ENCODE results near the gene RNF150. TPM values are rescaled to one million over a fixed set of nuclear protein-coding genes. Genes with fewer than 3 reads are reported as not detected.

The RNF150 gene
- polyA plus RNA-seq, 1 donor: 9.0 TPM

DNA sequence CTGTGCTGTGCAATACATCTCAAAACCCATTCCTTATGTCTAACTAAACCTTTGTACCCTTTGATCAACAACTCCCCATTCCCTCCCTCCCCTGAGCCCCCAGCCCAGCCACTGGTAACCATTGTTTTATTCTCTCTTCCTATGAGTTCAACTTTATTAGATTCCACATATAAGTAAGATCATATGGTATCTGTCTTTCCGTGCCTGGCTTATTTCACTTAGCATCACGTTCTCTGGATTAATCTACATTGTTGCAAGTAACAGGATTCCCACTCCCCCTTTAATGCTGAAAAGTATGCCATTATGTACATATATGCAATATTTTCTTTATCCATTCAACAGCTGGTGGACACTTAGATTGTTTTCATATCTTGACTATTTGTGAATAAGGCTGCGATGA is 119.4 kb downstream of the RNF150 start:
- Histone ChIP-seq H3K4me3 (ENCODE audit: low read length) (no peak overlapping the region), H3K9me3 (ENCODE audit: control insufficient read depth, low read depth, low read length) (no peaks in the 10 kb centered on the region), H3K27me3 (ENCODE audit: control insufficient read depth, insufficient read depth, low read length) (no peaks in the 10 kb centered on the region), H3K36me3 (ENCODE audit: control insufficient read depth, insufficient read depth, low read length) (no peaks in the 10 kb centered on the region), H3K4me1 (ENCODE audit: control insufficient read depth, insufficient read depth, low read length) (no peaks in the 10 kb centered on the region), H3K27ac (ENCODE audit: low read length) (no peak overlapping the region)
- 57% methylated on average over 3 of the region's 3 CpGs for whole genome bisulfite sequencing (ENCODE audit: insufficient coverage, low lambda C conversion rate)
- DNase-seq: no peak

DNA sequence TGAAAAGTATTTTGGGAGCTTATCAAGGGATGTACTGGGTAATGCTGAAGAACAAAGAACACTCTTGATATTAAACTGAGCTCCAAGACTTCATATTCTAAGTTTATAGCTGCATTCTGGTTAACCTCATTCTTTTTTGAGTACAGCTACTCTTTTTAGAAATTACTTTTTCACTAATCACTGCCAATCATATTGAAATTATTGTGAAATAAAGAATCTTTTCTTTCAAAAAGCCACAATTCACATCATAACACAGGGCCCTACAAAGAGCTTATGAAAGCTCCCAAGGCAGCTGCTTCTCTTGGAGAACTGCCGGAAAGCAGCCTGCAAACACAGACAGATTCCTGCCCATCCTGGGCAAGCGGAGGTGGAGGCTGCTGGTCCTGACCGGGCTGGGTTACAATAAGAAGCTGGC is 121.4 kb downstream of the RNF150 start:
- Histone ChIP-seq H3K27ac (ENCODE audit: low read length) (no peak overlapping the region), H3K27me3 (ENCODE audit: control insufficient read depth, insufficient read depth, low read length) (no peaks in the 10 kb centered on the region), H3K4me1 (ENCODE audit: control insufficient read depth, insufficient read depth, low read length) (no peaks in the 10 kb centered on the region), H3K36me3 (ENCODE audit: control insufficient read depth, insufficient read depth, low read length) (no peaks in the 10 kb centered on the region), H3K4me3 (ENCODE audit: low read length) (no peak overlapping the region), H3K9me3 (ENCODE audit: control insufficient read depth, low read depth, low read length) (no peaks in the 10 kb centered on the region)
- no CpG with 5 or more reads among the region's 3 CpGs for WGBS (ENCODE audit: insufficient coverage, low lambda C conversion rate)
- no peak for DNase-seq

DNA sequence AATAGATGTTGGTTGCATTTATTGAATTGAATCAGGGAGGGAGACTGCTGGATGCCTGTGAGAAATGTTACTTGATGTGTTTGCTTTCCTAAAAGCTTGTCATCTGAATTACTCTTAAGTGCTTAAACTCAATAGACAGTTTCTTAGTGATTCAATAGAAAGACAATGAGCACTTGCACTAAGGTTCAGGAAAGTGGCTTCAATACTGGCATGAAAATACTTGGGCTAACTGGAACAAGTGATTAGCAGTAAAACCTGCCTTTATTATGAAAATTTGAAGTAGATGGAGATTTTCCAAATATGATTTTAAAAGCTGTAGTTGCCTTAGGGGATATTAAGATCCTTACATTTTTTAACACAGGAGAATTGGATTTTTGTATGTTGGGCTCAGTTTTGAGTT is 123.3 kb downstream of the RNF150 start:
- no peaks in the 10 kb centered on the region for H3K27me3 ChIP-seq (ENCODE audit: control insufficient read depth, insufficient read depth, low read length)
- no peaks in the 10 kb centered on the region for H3K4me1 ChIP-seq (ENCODE audit: control insufficient read depth, insufficient read depth, low read length)
- no peak overlapping the region for H3K27ac ChIP-seq (ENCODE audit: low read length)
- no peaks in the 10 kb centered on the region for H3K36me3 ChIP-seq (ENCODE audit: control insufficient read depth, insufficient read depth, low read length)
- no peak overlapping the region for H3K4me3 ChIP-seq (ENCODE audit: low read length)
- DNase-seq: no peak
- H3K9me3 ChIP-seq (ENCODE audit: control insufficient read depth, low read depth, low read length): no peaks in the 10 kb centered on the region

DNA sequence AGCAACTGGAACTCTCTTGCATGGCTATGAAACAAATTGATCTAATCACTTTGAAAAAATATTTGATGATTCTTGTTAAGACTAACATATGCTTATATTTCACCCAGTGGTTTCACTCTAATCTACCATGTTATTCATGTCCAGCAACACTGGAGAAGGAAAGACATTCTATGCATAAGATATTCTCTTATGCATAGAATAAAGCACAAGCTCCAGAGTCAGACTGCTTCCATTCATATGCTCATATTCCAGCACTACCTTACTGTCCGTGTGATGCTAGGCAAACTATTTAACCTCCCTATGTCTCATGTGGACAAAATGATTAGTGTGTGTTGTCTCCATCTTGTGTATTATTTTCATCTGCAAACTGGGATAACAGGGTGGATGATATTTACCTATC is 124.1 kb downstream of the RNF150 start:
- no peaks in the 10 kb centered on the region for H3K27me3 ChIP-seq (ENCODE audit: control insufficient read depth, insufficient read depth, low read length)
- WGBS (ENCODE audit: insufficient coverage, low lambda C conversion rate): no CpG with 5 or more reads among the region's 1 CpG
- no peaks in the 10 kb centered on the region for H3K9me3 ChIP-seq (ENCODE audit: control insufficient read depth, low read depth, low read length)
- no peak overlapping the region for H3K4me3 ChIP-seq (ENCODE audit: low read length)
- no peaks in the 10 kb centered on the region for H3K4me1 ChIP-seq (ENCODE audit: control insufficient read depth, insufficient read depth, low read length)
- H3K36me3 ChIP-seq (ENCODE audit: control insufficient read depth, insufficient read depth, low read length): no peaks in the 10 kb centered on the region
- DNase-seq: no peak
- no peak overlapping the region for H3K27ac ChIP-seq (ENCODE audit: low read length)

DNA sequence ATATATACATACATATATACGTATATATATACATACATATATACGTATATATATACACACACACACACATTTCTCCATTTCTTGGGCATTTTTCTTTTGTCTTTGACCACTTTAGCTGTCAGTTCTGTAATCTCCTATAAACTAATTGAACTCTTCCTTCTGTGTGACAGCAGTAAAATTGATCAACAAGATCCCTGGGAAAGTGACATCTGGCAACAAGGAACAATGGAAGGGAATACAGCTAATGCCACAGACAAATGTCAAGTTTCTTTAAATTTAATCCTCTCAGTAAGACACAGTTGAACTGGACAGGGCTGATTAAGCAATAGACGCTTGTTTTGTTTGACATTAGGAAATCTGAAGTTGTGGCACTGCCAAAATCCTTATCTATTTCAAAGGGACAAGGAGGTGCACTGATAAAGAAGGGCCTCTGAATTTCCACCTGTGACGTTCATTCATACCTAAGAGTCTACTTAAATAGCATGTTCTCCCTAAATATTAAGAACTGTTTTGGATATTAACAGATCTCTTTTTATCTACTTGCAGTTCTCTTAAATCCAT is 126.9 kb downstream of the RNF150 start:
- no peaks in the 10 kb centered on the region for H3K4me1 ChIP-seq (ENCODE audit: control insufficient read depth, insufficient read depth, low read length)
- H3K36me3 ChIP-seq (ENCODE audit: control insufficient read depth, insufficient read depth, low read length): no peaks in the 10 kb centered on the region
- H3K9me3 ChIP-seq (ENCODE audit: control insufficient read depth, low read depth, low read length): no peaks in the 10 kb centered on the region
- H3K27me3 ChIP-seq (ENCODE audit: control insufficient read depth, insufficient read depth, low read length): no peaks in the 10 kb centered on the region
- no peak overlapping the region for H3K27ac ChIP-seq (ENCODE audit: low read length)
- WGBS (ENCODE audit: insufficient coverage, low lambda C conversion rate): no CpG with 5 or more reads among the region's 4 CpGs
- DNase-seq: no peak
- no peak overlapping the region for H3K4me3 ChIP-seq (ENCODE audit: low read length)

DNA sequence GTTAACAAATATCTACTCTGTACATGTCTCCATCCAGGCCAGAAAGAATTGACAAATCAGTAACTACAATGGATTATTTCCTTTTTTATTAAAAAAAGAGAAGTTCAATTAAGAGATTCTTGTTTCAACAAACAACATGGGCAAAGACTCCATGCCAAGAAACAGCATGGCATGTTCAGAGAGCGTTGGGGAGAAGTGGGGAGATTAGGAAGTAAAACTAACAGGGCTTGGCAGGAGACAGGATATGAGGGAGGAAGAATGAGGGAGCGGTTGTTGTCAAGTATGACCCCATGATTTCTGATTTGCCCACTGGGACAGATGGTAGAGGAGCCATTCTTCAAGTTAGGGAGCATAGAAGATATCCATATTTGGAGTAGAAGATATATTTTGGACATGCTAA is 128.4 kb downstream of the RNF150 start:
- no peaks in the 10 kb centered on the region for H3K36me3 ChIP-seq (ENCODE audit: control insufficient read depth, insufficient read depth, low read length)
- no peak overlapping the region for H3K4me3 ChIP-seq (ENCODE audit: low read length)
- no peaks in the 10 kb centered on the region for H3K4me1 ChIP-seq (ENCODE audit: control insufficient read depth, insufficient read depth, low read length)
- H3K9me3 ChIP-seq (ENCODE audit: control insufficient read depth, low read depth, low read length): no peaks in the 10 kb centered on the region
- H3K27me3 ChIP-seq (ENCODE audit: control insufficient read depth, insufficient read depth, low read length): no peaks in the 10 kb centered on the region
- WGBS (ENCODE audit: insufficient coverage, low lambda C conversion rate): 89% methylated on average over 2 of the region's 2 CpGs
- no peak for DNase-seq
- H3K27ac ChIP-seq (ENCODE audit: low read length): no peak overlapping the region

DNA sequence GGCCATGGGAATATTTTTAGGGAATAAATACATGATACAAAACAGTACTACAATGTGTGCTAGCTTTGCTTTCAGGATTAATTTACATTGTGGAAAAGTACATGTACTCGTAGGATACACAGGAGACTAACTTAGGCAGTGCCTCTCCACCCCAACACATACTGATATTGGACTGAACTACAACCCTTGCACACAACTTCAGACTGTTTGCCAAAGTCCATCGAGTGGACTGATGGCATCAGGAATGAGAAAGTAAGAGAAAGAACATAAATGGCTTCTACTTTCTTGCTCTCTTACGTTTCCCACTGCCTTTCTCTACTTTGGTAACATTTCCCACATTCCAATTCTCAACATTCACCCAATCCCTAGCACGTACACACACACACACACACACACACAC is 130.1 kb downstream of the RNF150 start:
- Histone ChIP-seq H3K9me3 (ENCODE audit: control insufficient read depth, low read depth, low read length) (no peaks in the 10 kb centered on the region), H3K36me3 (ENCODE audit: control insufficient read depth, insufficient read depth, low read length) (no peaks in the 10 kb centered on the region), H3K4me3 (ENCODE audit: low read length) (no peak overlapping the region), H3K27ac (ENCODE audit: low read length) (no peak overlapping the region), H3K4me1 (ENCODE audit: control insufficient read depth, insufficient read depth, low read length) (no peaks in the 10 kb centered on the region), H3K27me3 (ENCODE audit: control insufficient read depth, insufficient read depth, low read length) (no peaks in the 10 kb centered on the region)
- 83% methylated on average over 1 of the region's 4 CpGs for WGBS (ENCODE audit: insufficient coverage, low lambda C conversion rate)
- DNase-seq: no peak

DNA sequence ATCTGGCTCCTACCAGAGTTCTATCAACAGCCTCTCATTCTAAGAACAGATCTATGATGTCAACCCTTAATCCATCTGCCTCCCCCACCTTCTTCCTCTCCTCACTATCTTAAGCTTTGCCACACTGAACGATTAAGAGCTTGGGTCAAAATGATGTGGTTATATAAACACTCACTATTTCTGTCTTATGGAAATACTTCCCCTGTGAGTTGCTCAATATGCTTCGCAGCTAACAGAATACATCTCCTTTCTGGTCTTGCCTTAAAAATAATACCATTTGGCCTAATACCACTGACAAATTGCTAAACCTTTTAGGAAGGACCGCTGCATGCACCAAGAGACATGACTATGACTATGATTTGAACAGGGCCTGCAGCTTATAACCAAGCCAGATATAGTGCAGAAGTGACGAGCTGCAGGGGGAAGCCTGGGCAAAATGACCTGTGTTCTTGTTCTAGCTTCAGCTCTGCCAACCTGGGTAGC is 130.9 kb downstream of the RNF150 start:
- Histone ChIP-seq H3K27me3 (ENCODE audit: control insufficient read depth, insufficient read depth, low read length) (no peaks in the 10 kb centered on the region), H3K4me1 (ENCODE audit: control insufficient read depth, insufficient read depth, low read length) (no peaks in the 10 kb centered on the region), H3K27ac (ENCODE audit: low read length) (no peak overlapping the region), H3K4me3 (ENCODE audit: low read length) (no peak overlapping the region), H3K9me3 (ENCODE audit: control insufficient read depth, low read depth, low read length) (no peaks in the 10 kb centered on the region), H3K36me3 (ENCODE audit: control insufficient read depth, insufficient read depth, low read length) (no peaks in the 10 kb centered on the region)
- no CpG with 5 or more reads among the region's 4 CpGs for WGBS (ENCODE audit: insufficient coverage, low lambda C conversion rate)
- no peak for DNase-seq

DNA sequence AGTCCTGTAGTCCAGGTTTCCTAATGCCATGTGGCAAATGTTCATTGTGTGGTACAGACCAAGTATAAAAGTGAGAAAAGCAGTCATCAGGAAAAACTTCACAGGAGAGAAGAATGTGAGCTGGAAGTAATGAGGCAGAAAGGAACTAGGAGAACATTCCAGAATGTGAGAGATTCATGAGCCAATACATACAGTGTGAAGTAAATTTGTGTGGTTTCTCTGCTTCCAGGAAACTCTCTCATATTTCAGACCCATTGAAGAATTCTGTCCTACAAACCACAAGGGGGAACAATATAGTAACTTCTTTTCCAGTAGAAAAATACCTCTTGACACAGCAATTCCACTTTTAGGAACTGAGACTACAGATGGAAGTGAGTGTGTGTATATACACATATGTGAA is 136.5 kb downstream of the RNF150 start:
- H3K27me3 ChIP-seq (ENCODE audit: control insufficient read depth, insufficient read depth, low read length): no peaks in the 10 kb centered on the region
- H3K36me3 ChIP-seq (ENCODE audit: control insufficient read depth, insufficient read depth, low read length): no peaks in the 10 kb centered on the region
- no peaks in the 10 kb centered on the region for H3K9me3 ChIP-seq (ENCODE audit: control insufficient read depth, low read depth, low read length)
- H3K4me3 ChIP-seq (ENCODE audit: low read length): no peak overlapping the region
- DNase-seq: no peak
- no peaks in the 10 kb centered on the region for H3K4me1 ChIP-seq (ENCODE audit: control insufficient read depth, insufficient read depth, low read length)
- no peak overlapping the region for H3K27ac ChIP-seq (ENCODE audit: low read length)

DNA sequence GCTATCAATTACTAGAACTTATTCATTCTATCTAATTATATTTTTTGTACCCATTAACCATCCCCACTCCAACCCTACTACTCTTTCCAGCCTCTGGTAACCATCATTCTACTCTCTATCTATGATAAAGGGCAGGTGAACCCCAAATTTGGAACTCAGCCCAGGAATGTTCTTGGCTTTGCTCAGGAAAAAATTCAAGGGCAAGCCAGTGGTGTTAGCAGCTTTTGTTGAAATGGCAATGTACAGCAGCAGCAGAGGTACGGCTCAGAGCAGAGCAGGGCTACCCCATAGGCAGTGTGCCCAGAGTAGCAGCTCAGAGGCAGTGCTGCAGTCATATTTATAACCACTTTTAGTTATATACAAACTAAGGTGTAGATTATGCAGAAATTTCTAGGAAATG is 138.2 kb downstream of the RNF150 start:
- Histone ChIP-seq H3K9me3 (ENCODE audit: control insufficient read depth, low read depth, low read length) (no peaks in the 10 kb centered on the region), H3K27ac (ENCODE audit: low read length) (no peak overlapping the region)
- DNase-seq: no peak

DNA sequence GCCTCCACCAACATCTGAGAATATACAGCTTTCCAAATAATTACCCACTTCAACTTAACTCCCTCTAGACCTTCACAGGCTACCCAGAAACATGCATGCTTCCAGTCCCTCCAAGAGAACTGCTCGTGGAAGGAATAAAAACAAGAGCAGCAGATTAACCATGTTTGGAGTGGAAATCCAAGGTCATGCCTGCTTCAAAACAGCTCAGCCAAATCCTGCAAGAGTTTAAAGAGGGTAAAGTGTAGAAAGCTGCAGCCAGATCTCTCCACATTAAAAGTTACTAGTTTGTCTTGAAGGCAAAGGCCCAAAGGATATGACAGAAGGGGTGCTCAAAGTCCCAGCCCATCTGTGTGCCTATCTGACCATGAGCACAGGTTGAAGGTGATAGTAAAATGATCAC is 139.3 kb downstream of the RNF150 start:
- no peak overlapping the region for H3K27ac ChIP-seq (ENCODE audit: low read length)
- no peak for DNase-seq
- no CpG with 5 or more reads among the region's 1 CpG for WGBS (ENCODE audit: insufficient coverage, low lambda C conversion rate)

More for the DNA sequence above, 138.2 kb downstream of the RNF150 start:
- Histone ChIP-seq H3K4me3 (ENCODE audit: low read length) (no peak overlapping the region), H3K36me3 (ENCODE audit: control insufficient read depth, insufficient read depth, low read length) (no peaks in the 10 kb centered on the region), H3K27me3 (ENCODE audit: control insufficient read depth, insufficient read depth, low read length) (no peaks in the 10 kb centered on the region), H3K4me1 (ENCODE audit: control insufficient read depth, insufficient read depth, low read length) (no peaks in the 10 kb centered on the region)
- WGBS (ENCODE audit: insufficient coverage, low lambda C conversion rate): no CpG with 5 or more reads among the region's 1 CpG

More for the DNA sequence above, 139.3 kb downstream of the RNF150 start:
- H3K27me3 ChIP-seq (ENCODE audit: control insufficient read depth, insufficient read depth, low read length): no peaks in the 10 kb centered on the region
- no peaks in the 10 kb centered on the region for H3K36me3 ChIP-seq (ENCODE audit: control insufficient read depth, insufficient read depth, low read length)
- H3K9me3 ChIP-seq (ENCODE audit: control insufficient read depth, low read depth, low read length): no peaks in the 10 kb centered on the region
- no peak overlapping the region for H3K4me3 ChIP-seq (ENCODE audit: low read length)
- no peaks in the 10 kb centered on the region for H3K4me1 ChIP-seq (ENCODE audit: control insufficient read depth, insufficient read depth, low read length)
